ENCODE measurements around the gene SAMD14.

SAMD14 gene

DNA sequence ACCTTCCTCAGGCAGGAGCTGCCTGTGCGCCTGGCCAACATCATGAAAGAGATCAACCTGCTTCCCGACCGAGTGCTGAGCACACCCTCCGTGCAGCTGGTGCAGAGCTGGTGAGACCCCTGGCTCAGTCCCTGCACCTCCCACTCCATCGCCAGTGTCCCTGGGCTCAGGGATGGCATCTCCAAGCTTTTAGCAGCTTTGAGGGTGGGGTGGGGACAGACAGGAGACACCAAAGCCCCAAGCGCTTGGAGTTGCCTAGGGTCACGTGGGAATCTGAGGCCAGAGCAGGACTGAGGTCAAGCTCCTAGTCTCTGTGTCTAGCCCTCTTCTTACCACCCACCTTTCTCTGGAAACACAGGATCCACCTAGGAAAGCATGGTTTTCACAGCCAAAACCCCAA, 32.5 kb downstream of the SAMD14 start:
- no peak for DNase-seq (ENCODE audit: low read depth in 1 of 2, low spot score in 1 of 2)

DNA sequence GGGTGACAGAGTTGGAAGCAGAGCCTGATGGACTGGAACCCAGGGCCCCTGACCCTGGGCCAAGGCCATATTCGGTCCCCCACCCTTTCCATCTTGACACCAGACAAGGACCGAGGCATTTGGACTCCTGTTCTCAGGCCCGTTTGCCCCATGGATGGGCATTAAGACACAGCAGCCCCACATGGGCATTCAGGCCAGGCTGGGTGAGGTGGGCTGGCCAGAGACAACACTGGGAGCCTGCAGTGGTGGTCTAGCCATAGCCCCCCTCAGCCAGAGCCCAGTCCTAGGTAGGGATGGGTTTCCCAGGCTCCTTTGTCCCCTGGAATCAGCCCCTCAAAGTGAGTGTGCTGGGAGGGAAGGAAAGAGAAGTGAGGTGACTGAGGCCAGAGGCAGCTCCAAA, 33.2 kb downstream of the SAMD14 start:
- DNase-seq (ENCODE audit: low read depth in 1 of 2, low spot score in 1 of 2) = no peak

DNA sequence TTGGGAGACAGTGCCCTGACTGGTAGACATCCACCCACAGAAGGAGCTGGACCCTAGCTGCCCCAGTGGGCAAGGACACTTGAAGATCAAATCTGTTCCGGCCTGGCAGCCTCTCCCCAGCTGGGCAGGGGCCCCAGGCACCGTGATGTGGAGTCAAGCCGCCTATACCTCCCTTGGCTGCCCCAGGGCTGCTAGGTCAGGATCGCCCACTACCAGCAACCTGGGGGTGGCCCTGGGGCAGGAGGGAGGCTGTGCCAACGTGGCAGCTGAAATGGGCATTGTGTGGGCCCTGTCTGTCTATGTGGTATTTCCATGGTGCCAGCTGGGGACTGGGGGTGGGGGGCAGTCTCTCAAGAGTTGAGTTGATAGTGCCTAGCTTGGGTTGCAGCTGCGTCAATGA, 33.9 kb downstream of the SAMD14 start:
- no peak for DNase-seq (ENCODE audit: low read depth in 1 of 2, low spot score in 1 of 2)

- DNase-seq (ENCODE audit: low read depth in 1 of 2, low spot score in 1 of 2) = no peak
These were observed 34.3 kb downstream of the SAMD14 start for GRCh38 chr17:50095626-50096037.

- DNase-seq (ENCODE audit: low read depth in 1 of 2, low spot score in 1 of 2) = peak; percentile 94
These were observed 35.0 kb downstream of the SAMD14 start, which contains the start of gene PDK2 for GRCh38 chr17:50094753-50095619. TSS of gene PDK2 (plus strand) at chr17:50095351. CDS start at chr17:50095436, 85 bp downstream.

GRCh38 chr17:50094243-50094752, 35.7 kb downstream of the SAMD14 start:
- DNase-seq (ENCODE audit: low read depth in 1 of 2, low spot score in 1 of 2) = peak; percentile 81 to 88

GRCh38 chr17:50093807-50094206, 36.2 kb downstream of the SAMD14 start:
- no peak for DNase-seq (ENCODE audit: low read depth in 1 of 2, low spot score in 1 of 2)

DNA sequence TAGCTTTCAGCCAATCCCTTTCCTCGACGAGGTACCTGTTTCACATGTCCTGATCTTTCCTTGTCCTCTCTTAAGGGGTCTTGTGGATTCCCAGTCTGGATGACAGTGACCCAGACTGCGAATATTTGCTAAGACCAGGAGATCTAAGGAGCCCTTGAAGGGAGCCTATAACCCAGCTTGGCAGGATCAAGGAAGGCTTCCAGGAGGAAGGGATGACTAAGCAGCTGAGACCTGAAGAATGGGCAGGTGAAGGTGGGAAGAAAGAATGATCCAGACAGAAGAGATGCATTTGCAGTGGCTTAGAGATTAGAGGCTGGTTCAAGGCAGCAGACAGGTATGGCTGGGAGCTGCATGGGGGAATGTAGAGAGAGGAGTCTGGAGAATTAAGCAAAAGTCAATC, 36.7 kb downstream of the SAMD14 start:
- no peak for DNase-seq (ENCODE audit: low read depth in 1 of 2, low spot score in 1 of 2)

DNA sequence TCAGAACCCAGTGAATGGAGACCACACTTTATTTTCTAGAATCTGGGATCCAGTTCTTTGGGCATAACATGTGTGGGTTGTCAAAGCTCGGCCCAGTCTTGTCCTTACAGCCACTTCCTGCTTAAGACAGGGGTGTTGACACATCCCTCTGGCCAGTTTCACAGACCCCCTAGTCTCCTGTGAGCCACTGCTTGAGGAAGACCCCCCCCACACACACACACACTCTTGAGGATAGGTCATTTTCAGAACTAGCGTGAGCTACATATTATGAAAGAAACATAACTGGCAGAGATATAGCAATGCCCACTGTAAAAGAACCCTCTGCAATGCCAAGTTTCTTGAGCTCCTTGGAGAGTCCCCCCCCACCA, 38.1 kb downstream of the SAMD14 start:
- DNase-seq (ENCODE audit: low read depth in 1 of 2, low spot score in 1 of 2) = no peak

DNA sequence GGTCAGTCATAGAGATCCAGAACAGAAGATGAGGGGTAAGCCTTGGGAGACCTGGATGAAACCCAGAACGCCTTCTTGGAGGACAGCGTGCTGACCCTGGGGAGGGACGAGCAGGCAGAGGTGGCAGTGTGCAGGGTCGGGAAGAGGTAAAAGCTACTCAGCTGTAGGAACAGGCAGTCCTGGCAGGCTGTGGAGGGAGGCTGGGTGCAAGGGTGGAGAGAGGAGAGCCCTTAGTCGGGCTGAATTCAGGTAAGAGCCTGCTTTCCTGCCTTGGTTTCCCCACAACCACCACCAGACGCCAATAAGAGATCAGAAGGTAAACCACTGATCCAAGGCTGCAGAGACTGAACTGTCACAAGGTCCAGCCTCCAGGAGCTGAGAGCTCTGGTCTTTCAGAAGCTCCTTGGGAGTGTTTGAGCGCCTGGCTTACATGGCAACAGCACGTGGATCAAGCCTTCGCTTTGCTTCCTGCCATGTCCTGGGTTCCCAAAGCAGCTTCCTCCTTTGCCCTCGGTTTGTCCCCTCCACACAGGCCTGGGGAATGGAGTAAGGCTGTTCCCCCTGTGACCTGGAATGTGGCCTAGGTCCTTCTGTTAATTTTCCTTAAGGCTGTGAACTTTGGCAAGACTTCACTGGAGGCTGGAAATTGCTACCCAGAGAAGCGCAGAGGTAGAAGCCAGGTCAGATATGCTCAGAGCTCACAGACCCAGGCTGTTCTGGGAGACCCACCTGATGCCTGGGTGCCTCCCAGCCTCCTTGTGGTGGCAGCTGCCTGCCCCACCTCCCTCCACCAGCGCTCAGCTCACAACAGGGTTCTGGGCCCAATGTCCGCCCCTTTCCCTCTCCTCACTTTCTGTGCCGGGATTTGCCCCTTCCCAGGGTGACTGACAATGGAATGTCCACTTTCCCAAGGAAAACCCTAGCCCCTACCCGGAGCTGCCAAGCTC, 38.7 kb downstream of the SAMD14 start:
- no peak for DNase-seq (ENCODE audit: low read depth in 1 of 2, low spot score in 1 of 2)

DNA sequence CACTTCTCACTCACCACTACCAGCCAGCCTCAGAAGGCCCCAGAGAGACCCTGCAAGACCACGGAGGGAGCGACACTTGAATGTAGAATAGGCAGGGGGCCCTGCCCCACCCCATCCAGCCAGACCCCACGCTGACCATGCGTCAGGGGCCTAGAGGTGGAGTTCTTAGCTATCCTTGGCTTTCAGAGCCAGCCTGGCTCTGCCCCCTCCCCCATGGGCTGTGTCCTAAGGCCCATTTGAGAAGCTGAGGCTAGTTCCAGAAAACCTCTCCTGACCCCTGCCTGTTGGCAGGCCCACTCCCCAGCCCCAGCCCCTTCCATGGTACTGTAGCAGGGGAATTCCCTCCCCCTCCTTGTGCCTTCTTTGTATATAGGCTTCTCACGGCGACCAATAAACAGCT, 39.9 kb downstream of the SAMD14 start:
- no peak for DNase-seq (ENCODE audit: low read depth in 1 of 2, low spot score in 1 of 2)

DNA sequence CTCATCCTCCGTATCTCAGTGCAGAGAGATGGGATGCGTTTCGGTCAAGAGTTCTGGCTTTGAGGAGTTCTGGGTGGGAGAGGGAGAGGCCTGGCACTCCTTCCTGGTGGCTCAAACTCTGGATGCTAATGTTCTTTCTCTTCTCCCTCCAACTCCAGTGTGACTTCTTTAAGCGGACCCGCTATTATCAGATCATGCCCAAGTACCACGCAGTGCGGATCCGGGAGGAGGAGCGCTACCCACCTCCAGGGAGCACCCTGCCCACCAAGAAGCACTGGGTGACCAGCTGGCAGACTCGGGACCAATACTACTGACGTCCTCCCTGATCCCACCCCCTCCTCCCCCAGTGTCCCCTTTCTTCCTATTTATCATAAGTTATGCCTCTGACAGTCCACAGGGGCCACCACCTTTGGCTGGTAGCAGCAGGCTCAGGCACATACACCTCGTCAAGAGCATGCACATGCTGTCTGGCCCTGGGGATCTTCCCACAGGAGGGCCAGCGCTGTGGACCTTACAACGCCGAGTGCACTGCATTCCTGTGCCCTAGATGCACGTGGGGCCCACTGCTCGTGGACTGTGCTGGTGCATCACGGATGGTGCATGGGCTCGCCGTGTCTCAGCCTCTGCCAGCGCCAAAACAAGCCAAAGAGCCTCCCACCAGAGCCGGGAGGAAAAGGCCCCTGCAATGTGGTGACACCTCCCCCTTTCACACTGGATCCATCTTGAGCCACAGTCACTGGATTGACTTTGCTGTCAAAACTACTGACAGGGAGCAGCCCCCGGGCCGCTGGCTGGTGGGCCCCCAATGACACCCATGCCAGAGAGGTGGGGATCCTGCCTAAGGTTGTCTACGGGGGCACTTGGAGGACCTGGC, 40.8 kb downstream of the SAMD14 start:
- DNase-seq (ENCODE audit: low read depth in 1 of 2, low spot score in 1 of 2) = no peak

DNA sequence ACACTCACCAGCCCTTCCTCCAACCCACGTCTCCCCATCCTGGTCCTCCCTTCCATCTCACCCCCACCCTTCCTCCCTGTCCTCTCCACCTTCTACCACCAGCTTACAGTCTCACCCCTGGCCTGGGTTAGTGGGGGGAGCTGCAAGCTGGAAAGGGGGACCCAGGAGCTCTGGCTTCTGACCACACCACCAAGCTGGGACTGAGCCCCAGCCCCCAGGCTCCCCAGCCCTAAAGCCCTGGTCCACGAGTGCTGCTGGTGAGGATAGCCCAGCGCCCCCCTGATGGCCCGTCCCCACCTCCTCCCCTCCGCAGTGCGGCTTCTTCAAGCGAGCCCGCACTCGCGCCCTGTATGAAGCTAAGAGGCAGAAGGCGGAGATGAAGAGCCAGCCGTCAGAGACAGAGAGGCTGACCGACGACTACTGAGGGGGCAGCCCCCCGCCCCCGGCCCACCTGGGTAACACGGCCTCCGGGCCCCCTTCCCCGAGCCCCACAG, 42.0 kb downstream of the SAMD14 start:
- DNase-seq (ENCODE audit: low read depth in 1 of 2, low spot score in 1 of 2) = no peak

DNA sequence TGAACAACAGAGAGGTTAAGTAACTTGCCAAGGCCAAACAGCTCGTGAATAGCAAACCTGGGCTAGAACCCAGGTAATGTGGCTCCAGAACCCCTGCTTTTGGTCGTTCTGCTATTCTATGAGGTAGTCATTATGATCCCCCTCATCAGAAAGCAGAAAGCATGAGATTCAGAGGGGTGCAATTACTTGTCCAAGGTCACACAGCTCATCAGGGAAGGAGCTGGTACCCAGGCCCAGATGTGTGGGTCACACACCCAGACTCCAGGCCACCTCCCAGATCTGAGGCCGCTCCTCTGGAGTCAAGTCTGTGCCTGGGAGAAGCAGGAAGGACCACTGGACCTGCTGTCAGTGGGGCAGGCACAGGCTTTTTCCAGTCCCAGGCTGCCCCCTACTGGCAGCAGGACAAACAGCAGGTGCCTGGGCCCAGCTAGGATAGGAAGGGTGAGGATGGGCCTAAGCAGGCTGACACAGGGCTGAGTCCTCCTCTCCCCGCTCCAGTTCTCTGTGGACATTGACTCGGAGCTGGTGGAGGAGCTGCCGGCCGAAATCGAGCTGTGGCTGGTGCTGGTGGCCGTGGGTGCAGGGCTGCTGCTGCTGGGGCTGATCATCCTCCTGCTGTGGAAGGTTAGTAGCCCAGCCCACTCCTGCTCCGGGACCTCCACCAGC, 42.6 kb downstream of the SAMD14 start:
- peak; percentile 49 to 62 for DNase-seq (ENCODE audit: low read depth in 1 of 2, low spot score in 1 of 2)

DNA sequence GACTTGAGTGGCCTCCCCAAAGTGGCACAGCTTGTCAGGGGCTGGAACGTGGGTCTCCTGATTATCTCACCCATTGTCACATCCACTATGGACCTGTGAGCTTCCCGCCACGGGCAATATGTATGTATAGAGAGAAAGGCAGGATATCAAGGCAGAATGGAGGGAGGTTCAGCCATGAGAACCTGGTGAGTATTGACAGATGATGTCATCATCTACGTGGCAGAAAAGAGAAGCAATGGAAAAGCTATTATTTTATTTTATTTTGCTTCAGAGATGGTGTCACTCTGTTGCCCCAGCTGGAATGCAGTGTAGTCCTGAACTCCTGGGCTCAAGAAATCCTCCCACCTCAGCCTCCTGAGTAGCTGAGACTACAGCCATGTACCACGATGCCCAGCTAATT, 48.2 kb downstream of the SAMD14 start:
- DNase-seq (ENCODE audit: low read depth in 1 of 2, low spot score in 1 of 2) = no peak

DNA sequence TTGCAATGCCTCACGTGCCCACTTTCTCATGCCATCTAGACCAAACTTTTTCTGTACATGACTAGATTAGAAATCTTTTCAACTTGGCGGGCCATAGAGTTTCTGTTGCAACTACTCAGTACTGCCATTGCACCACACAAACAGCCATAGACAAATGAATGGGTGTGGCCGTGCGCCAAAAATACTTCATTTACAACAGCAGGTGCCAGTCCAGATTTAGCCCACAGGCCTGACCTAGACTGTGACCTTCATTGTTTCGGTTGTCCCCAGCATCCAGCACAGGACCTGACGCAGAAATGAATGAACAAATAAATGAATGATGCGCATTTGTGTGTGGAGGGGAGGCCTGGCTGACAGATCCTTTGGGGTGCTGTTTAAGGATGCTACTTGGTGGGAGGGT, 49.1 kb downstream of the SAMD14 start:
- DNase-seq (ENCODE audit: low read depth in 1 of 2, low spot score in 1 of 2) = no peak

- DNase-seq (ENCODE audit: low read depth in 1 of 2, low spot score in 1 of 2) = no peak
These were observed 49.9 kb downstream of the SAMD14 start for GRCh38 chr17:50080096-50080480.

DNA sequence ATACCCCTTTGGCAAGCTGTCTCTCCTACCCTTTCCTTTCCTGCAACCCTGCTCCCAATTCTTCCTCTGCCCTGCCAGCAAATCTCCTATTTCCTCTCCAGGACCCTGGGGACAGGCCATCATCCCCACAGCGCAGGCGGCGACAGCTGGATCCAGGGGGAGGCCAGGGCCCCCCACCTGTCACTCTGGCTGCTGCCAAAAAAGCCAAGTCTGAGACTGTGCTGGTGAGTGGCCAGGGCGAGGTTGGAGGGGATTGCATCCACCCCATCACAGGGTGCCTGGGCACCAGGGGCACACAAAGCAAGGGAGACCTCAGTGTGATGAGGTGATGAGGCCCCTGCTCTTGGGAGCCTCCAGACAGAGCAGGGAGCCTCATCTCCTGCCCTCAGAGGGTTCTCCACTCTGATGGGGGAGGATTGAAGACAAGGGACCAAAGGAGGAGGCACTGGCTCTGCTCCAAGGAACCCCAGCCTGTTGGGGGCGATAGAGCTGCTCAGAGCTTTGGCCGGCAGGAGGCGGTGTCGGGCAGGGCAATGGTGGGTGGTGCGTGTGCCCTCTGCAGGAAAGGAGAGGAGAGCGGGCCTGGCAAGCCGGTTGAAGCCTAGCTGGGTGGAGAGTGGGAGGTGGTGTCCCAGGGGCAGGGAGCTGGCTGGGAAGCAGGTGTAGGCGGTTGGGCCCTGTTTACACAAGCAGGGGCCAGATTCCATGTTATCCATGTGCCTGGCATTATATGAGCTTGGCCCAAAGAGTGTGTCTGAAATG, 50.4 kb downstream of the SAMD14 start:
- DNase-seq (ENCODE audit: low read depth in 1 of 2, low spot score in 1 of 2) = no peak

DNA sequence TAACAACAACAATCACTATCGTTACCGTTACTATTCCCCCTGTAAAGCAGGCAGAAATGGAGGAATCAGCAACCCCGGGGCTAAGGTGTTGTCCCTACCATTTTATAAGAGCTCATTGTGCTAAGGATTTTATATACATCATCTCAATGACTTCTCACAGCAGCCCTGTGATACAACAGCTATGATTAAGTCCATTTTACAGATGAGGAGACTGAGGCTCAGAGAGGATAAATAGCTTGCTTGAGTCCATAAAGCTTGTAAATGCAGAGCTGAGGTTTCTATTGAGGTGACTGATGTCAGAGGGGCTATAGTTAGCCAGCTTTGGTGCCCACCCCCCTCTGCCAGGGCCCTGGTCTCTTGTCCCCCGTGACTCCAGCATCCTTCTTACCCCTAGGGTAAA, 51.5 kb downstream of the SAMD14 start:
- DNase-seq (ENCODE audit: low read depth in 1 of 2, low spot score in 1 of 2) = no peak

All from stimulated activated CD4-positive, alpha-beta T cell treated with anti-CD3 and anti-CD28 coated beads, Interleukin-15, amount 100 ng/mL, for 1 hour (primary cell).